Hematopoietic multipotent progenitor cell treated with erythropoietin and hydrocortisone succinate and interleukin-3 and kit ligand, for 17 days (in vitro differentiated cells): ENCODE results near the gene NSUN7.

ENCODE experiments used
- DNase-seq: peaks from one replicate; pipeline ENCODE4 v3.0.0-alpha.2; 2015; ENCODE audit warnings: low spot score

Gene NSUN7

DNA sequence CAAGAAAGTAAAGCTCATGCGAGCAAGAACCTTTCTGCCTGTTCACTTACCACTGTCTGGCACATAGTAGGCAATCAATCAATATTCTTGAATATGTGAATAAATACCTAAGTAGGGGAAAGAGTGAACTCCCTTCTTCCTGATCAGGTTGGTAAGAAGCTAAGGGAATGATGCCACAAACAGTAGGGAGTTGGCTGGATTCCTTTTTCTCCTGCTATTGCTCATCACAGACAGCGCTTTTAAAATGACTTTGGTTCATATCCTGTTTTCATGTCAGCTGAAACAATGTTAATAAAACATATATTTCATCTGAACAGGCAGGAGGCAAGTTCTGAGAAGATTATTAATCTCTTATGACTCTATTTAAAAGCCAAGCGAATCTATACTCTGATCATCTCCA is 99.2 kb downstream of the NSUN7 start:
- DNase-seq: no peak

DNA sequence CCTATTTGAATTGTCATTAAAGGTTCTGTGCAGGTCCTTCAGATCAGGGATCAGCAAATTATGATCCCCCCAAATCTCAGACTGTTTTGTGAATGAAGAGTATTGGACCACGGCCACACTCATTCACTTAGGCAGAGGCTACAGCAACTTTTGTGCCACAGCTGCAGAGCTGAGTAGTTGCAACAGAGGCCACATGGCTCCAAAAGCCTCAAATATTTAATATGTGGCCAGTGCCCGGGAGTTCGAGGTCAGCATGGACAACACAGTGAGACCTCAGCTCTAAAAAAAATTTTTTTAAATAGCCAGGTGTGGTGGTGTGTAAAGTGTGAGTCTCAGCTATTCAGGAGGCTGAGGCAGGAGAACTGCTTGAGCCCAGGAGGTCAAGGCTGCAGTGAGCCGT is 100.7 kb downstream of the NSUN7 start:
- no peak for DNase-seq

DNA sequence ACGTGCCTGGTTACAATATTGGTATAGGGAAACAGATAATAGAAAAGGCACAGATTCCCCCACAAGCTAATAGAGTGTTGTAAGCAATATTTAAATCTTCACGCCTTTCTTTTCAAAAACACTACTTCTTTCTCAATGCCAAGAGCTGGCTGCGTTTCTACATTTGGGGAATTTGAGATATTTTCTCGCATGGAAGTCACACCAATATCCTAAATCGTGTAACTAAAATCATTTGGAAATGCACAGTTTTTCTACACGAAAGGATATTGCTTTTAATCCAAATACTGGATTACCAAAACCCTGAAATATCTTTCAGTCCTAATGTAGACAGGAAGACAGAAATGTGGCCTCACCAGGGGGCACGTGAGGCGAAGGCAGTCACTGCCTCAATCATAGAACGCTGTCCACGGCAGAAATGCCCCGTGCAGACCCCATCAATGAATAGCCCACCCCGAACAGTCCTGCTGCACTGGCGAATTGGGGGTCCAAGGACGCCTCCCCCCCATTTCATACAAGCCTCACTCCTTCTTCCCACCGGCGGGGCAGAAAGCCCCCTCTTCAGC is 106.6 kb downstream of the NSUN7 start:
- DNase-seq: no peak

DNA sequence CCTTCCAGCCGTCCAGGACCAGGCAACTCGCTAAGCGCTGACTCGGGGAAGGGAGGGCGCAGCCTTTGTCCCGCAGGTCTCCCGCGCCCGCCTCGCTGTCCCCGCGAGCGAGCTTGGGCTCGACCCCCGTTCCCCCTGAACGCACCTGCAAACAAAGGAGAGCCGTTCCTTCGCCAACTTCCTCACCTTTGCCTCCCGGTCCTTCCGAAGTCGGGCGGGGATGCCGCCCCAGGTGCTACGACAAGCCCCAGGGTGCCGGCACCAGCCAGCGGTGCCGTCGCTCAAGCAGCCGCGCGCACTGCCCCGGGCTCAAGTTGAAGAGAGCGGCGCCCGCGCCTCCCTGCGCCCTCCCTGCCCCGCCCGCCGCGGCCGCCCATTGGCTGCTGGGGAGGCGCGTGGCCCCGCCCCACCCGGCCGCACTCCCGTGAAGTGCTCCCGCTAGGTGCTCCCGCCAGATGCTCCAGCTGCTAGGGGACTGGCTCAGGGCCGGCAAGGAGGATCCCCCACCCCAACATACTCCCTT is 107.1 kb downstream of the NSUN7 start:
- DNase-seq: no peak

DNA sequence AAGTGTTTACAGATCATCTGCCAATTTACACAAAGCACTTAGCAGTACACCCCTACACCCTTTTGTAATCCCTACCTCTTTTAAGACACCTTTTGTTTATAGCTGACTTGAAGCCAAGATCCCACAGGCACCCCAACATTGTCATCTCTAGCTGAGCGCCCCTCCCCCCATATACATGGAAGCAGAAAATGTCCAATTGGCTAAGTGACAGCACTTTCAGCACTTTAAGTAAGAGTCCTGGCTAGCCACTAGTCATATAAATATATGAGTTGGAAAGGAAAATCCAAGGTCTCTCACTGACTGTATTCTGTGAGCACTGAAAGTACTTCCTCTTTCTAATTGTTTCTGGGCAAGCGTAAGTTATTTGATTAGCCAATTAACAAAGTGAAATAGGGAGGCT is 108.2 kb downstream of the NSUN7 start:
- DNase-seq: no peak

DNA sequence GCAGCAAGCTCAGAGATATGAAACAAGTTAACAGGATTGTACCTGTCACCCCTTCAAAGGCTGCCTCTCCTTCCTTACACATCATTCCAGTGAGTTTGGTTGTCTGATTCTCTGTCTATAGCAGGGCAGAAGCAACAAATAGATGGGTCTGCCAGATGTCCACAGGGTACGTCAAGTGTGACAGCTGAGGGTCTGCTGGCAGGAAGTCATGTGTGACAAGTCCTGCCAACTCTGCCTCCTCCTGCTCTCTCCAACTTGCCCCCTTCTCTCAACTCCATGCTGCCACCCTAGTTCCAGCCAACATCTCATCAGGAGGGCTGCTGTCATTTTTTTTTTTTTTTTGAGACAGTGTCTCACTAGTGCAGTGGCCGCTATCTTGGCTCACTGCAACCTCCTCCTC is 109.2 kb downstream of the NSUN7 start:
- DNase-seq: no peak
